ENCODE measurements around the gene GRIK2. TPM values are rescaled to one million over a fixed set of nuclear protein-coding genes. Genes with fewer than 3 reads are reported as not detected.

The GRIK2 gene
- total and polyA plus RNA-seq, 2 donors (not counting 3 experiments of a cell fraction or from before 2014, with no cell fraction given) = not detected

DNA sequence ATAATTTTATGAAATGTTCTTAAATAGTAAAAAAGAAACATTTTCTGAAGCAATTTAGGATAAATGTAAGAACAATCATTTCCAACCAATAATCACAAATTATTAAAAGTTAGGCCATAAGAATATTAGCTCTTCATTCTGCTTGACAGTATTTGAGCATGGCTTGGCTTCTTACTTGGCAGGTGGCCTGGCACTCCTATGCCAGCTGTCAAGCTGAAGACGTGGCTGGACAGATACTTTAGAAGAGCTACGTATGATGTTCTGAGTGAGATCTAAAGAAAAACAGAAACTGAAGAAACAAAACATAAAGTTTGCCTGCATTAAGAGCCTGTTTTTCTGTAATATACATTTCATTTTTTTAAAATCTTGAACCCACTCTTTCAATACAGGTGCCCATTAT lies 438.9 kb downstream of the GRIK2 start:
- H4K20me1 ChIP-seq (replicated peaks; ENCODE audit: control insufficient read depth, extremely low read depth, insufficient read depth, low read length) = no peaks in the 10 kb centered on the region
- intact Hi-C loops (cut with micrococcal nuclease) = no loop called here
- DNase-seq (ENCODE audit: low read depth, low spot score) = no peak
- no peak overlapping the region for H3K4me3 ChIP-seq (replicated peaks in 1 of 3; ENCODE audit: insufficient read depth in 1 of 3, low read depth in 1 of 3, low read length in 3 of 3)
- no peaks in the 10 kb centered on the region for H3K9me1 ChIP-seq (replicated peaks; ENCODE audit: control insufficient read depth, extremely low read depth, insufficient read depth, low read length)
- no peaks in the 10 kb centered on the region for H3K4me1 ChIP-seq (ENCODE audit: control insufficient read depth, extremely low read depth, insufficient read depth, low read length)
- H3K9ac ChIP-seq (replicated peaks; ENCODE audit: extremely low read depth, insufficient read depth, low read length) = no peak overlapping the region
- no peaks in the 10 kb centered on the region for H3K9me3 ChIP-seq (replicated peaks; ENCODE audit: control insufficient read depth, insufficient read depth, low read length)
- CTCF ChIA-PET = interaction anchor here (1.0 kb wide), 1 partner anchor 21 kb away, joined by 3 read pairs; no protein-coding TSS in a partner anchor
- H2AFZ ChIP-seq (ENCODE audit: low read depth, low read length) = no peak overlapping the region
- no peaks in the 10 kb centered on the region for H3K79me2 ChIP-seq (ENCODE audit: control insufficient read depth, insufficient read depth, low read length)
- H3K27ac ChIP-seq (ENCODE audit: insufficient read depth, low read depth, low read length) = no peak overlapping the region
- dilution Hi-C loops (cut with MboI; ENCODE audit: extremely low pct_ligation_motif_present, low sequenced_read_pairs) = no loop called here
- no peak overlapping the region for H3K4me2 ChIP-seq (ENCODE audit: insufficient read depth, low read length)
- H3K27me3 ChIP-seq (ENCODE audit: control insufficient read depth in 2 of 2, insufficient read depth in 2 of 2, low read length in 2 of 2) = no peaks in the 10 kb centered on the region
- FAIRE-seq = no peak
- no TSS peak for BruUV-seq (replicated peaks)
- POLR2A ChIA-PET = no interaction called here
- H3K36me3 ChIP-seq (ENCODE audit: control insufficient read depth in 2 of 2, extremely low read depth in 1 of 2, insufficient read depth in 2 of 2, low read length in 2 of 2) = no peaks in the 10 kb centered on the region
- TF ChIP-seq POLR2A (IDR thresholded peaks at IDR 0.05; ENCODE audit: low read depth, low read length) (no peak), FOS (IDR thresholded peaks at IDR 0.05; ENCODE audit: borderline replicate concordance, insufficient read depth, low read length) (no peak), POLR2AphosphoS5 (IDR thresholded peaks at IDR 0.05; ENCODE audit: insufficient read depth, low read depth, low read length) (no peak), MYC (IDR thresholded peaks at IDR 0.05; ENCODE audit: low read depth, low read length) (no peak)

- dilution Hi-C loops (cut with MboI; ENCODE audit: extremely low pct_ligation_motif_present, low sequenced_read_pairs) (no loop called here), intact Hi-C loops (cut with micrococcal nuclease) (no loop called here)
- Histone ChIP-seq H3K27me3 (ENCODE audit: control insufficient read depth in 2 of 2, insufficient read depth in 2 of 2, low read length in 2 of 2) (no peaks in the 10 kb centered on the region), H3K36me3 (ENCODE audit: control insufficient read depth in 2 of 2, extremely low read depth in 1 of 2, insufficient read depth in 2 of 2, low read length in 2 of 2) (no peaks in the 10 kb centered on the region), H3K4me3 (replicated peaks in 1 of 3; ENCODE audit: insufficient read depth in 1 of 3, low read depth in 1 of 3, low read length in 3 of 3) (no peak overlapping the region), H3K4me2 (ENCODE audit: insufficient read depth, low read length) (no peak overlapping the region), H3K27ac (ENCODE audit: insufficient read depth, low read depth, low read length) (no peak overlapping the region), H4K20me1 (replicated peaks; ENCODE audit: control insufficient read depth, extremely low read depth, insufficient read depth, low read length) (no peaks in the 10 kb centered on the region), H3K9ac (replicated peaks; ENCODE audit: extremely low read depth, insufficient read depth, low read length) (no peak overlapping the region), H3K9me1 (replicated peaks; ENCODE audit: control insufficient read depth, extremely low read depth, insufficient read depth, low read length) (no peaks in the 10 kb centered on the region), H3K79me2 (ENCODE audit: control insufficient read depth, insufficient read depth, low read length) (no peaks in the 10 kb centered on the region), H3K9me3 (replicated peaks; ENCODE audit: control insufficient read depth, insufficient read depth, low read length) (no peaks in the 10 kb centered on the region), H3K4me1 (ENCODE audit: control insufficient read depth, extremely low read depth, insufficient read depth, low read length) (no peaks in the 10 kb centered on the region), H2AFZ (ENCODE audit: low read depth, low read length) (no peak overlapping the region)
- no TSS peak for BruUV-seq (replicated peaks)
- DNase-seq (ENCODE audit: low read depth, low spot score) (no peak), FAIRE-seq (no peak)
- TF ChIP-seq POLR2A (IDR thresholded peaks at IDR 0.05; ENCODE audit: low read depth, low read length) (no peak), POLR2AphosphoS5 (IDR thresholded peaks at IDR 0.05; ENCODE audit: insufficient read depth, low read depth, low read length) (no peak)
- TF ChIP-seq, protein P1, sequence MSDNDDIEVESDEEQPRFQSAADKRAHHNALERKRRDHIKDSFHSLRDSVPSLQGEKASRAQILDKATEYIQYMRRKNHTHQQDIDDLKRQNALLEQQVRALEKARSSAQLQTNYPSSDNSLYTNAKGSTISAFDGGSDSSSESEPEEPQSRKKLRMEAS (IDR thresholded peaks at IDR 0.05; ENCODE audit: insufficient read depth, insufficient read length) = no peak
- ChIA-PET CTCF (no interaction called here), POLR2A (no interaction called here)
These were observed 446.6 kb downstream of the GRIK2 start for GRCh38 chr6:101840100-101840499.

Data from endothelial cell of umbilical vein (primary cell).